ENCODE results near the gene LPCAT3. TPM values are rescaled to one million over a fixed set of nuclear protein-coding genes. Genes with fewer than 3 reads are reported as not detected.
A peak's percentile ranks its signal among the peaks of the same experiment; 100 is the strongest.

Gene LPCAT3
- total RNA-seq, 1 donor from 2014 or later, result 44.6 TPM

DNA sequence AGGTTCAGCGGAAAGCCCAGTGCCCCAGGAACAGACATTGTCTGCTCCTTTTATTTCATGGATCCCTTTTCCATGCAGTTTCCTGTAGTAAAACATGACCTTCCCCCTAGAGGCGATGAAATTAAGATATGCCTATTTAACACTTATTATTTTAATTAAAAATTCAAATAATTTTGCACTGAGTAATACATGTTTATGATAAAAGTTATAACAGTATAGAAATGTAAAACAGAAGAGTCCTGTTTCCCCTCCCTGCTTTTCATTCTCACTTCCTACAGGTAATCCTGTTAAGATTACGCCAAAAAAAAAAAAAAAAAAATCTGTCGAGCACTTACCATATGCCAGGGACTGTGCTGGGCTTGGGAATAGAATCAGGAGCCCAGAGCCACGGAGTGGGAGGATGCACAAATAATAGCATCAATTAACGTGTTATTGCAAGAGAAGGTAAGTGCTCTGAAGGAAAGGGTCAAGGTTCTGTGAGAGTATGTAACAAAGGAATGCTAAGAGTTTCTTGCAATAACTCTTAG lies 830 bp upstream of the LPCAT3 start:
- Mint-ChIP-seq H3K4me1 (peaks cover 26% of the 10 kb centered on the region), H3K27ac (peak overlapping the region; percentile 85), H3K9me3 (no peaks in the 10 kb centered on the region), H3K4me3 (peak overlapping the region; percentile 87), H3K27me3 (ENCODE audit: low read depth) (no peaks in the 10 kb centered on the region), H3K36me3 (no peaks in the 10 kb centered on the region)
- TF ChIP-seq, protein P1, sequence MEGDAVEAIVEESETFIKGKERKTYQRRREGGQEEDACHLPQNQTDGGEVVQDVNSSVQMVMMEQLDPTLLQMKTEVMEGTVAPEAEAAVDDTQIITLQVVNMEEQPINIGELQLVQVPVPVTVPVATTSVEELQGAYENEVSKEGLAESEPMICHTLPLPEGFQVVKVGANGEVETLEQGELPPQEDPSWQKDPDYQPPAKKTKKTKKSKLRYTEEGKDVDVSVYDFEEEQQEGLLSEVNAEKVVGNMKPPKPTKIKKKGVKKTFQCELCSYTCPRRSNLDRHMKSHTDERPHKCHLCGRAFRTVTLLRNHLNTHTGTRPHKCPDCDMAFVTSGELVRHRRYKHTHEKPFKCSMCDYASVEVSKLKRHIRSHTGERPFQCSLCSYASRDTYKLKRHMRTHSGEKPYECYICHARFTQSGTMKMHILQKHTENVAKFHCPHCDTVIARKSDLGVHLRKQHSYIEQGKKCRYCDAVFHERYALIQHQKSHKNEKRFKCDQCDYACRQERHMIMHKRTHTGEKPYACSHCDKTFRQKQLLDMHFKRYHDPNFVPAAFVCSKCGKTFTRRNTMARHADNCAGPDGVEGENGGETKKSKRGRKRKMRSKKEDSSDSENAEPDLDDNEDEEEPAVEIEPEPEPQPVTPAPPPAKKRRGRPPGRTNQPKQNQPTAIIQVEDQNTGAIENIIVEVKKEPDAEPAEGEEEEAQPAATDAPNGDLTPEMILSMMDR (IDR thresholded peaks at IDR 0.05; ENCODE audit: unreplicated experiment), result no peak
- DNase-seq (ENCODE audit: low spot score in 2 of 2, unreplicated experiment in 2 of 2), result no peak

DNA sequence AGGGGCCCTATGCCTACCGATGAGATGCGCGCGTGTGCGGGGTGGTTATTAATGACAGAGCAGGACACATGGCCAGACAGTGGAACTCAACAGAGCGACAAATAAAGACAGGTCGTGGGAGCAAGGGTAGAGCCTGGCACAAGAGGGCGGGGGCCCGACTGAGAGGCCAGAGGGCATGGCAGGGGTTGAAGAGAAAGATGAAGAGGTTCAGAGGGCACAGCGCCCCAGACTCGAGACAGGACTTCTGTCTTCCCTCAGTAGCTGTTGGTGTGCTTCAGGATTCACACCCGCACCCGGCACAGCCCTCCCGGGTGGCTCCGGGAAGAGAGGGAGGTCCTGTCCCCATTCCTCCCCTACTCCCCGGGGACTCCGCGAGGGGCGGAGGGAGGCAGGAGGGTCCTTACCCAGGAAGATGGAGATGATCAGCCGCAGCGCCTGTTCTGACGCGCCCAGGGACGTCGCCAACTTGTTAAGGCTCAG lies 366 bp downstream of the LPCAT3 start:
- TF ChIP-seq, protein P1 (IDR thresholded peaks at IDR 0.05; ENCODE audit: unreplicated experiment), result no peak
- Mint-ChIP-seq H3K9me3 (no peaks in the 10 kb centered on the region), H3K4me3 (peak overlapping the region; percentile 87), H3K27me3 (ENCODE audit: low read depth) (no peaks in the 10 kb centered on the region), H3K36me3 (no peaks in the 10 kb centered on the region), H3K27ac (peak overlapping the region; percentile 85), H3K4me1 (peaks cover 26% of the 10 kb centered on the region)
- DNase-seq (ENCODE audit: low spot score in 2 of 2, unreplicated experiment in 2 of 2), result no peak

DNA sequence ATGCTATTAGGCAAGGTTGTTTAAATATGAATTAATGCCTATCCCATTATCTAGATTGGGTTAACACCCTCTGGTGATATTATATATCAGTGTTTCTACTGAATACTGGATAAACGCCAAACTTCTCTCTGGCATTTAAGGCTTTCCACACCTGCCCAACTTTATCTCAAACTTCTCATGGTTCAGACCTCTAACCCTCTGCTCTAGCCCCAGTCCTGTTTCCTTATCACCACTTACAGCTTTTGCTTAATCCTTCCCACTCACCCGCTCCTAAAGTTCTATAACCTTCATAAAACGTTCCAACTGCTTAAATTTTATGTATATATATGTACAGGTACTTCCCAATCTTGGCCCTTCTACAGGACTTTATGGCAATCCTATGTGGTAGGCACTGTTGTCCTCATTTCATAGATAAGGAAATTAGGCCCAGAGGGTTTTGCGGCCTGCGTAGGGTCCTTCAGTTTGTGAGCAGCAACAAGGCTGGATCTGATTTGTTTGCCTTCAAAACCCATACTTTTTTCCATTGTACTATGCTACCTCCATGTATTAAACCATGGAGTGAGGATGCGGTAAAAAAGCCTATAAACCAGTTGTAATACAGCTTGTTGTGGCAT lies 1.2 kb downstream of the LPCAT3 start:
- DNase-seq (ENCODE audit: low spot score in 2 of 2, unreplicated experiment in 2 of 2), result no peak
- no peaks in the 10 kb centered on the region for H3K9me3 Mint-ChIP-seq
- peak overlapping the region; percentile 85 for H3K27ac Mint-ChIP-seq
- H3K36me3 Mint-ChIP-seq, result no peaks in the 10 kb centered on the region
- H3K27me3 Mint-ChIP-seq (ENCODE audit: low read depth), result no peaks in the 10 kb centered on the region
- H3K4me3 Mint-ChIP-seq, result peak overlapping the region; percentile 87
- peaks cover 26% of the 10 kb centered on the region for H3K4me1 Mint-ChIP-seq
- TF ChIP-seq, protein P1 (IDR thresholded peaks at IDR 0.05; ENCODE audit: unreplicated experiment), result no peak

DNA sequence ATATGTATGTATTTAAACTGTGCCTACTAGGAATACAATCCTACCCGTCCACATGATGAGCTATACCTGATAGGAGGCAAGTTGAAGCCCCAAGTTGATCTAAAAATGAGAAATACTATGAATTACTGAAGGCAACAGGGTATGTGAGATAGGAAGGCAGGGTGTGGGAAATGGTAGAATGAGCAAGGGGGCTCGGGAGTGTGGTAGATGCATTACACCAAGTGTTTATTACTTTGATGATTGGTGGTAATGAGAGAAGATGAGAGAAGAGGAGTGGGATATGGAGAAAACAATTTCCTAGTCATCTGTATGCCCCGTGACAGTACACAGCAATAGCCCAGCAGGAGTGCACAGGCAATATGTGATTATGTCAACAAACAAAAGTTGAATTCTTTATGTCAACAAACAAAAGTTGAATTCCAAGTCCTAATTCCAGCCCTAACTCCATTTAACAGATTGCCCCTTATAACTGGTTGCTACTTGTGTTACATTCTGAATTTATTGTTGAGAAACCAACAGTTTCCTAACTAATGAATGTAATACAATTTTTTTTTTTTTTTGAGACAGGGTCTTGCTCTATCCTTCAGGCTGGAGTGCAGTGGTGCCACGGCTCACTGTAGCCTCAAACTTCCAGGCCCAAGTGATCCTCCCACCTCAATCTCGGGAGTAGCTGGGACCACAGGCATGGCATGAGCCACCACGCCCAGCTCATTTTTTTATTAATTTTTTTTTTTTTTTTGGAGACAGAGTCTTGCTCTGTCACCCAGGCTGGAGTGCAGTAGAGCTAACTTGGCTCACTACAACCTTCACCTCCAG lies 2.5 kb downstream of the LPCAT3 start:
- DNase-seq (ENCODE audit: low spot score in 2 of 2, unreplicated experiment in 2 of 2), result no peak
- Mint-ChIP-seq H3K4me3 (no peak overlapping the region), H3K27ac (no peak overlapping the region), H3K36me3 (no peaks in the 10 kb centered on the region), H3K4me1 (peaks cover 26% of the 10 kb centered on the region), H3K9me3 (no peaks in the 10 kb centered on the region), H3K27me3 (ENCODE audit: low read depth) (no peaks in the 10 kb centered on the region)
- TF ChIP-seq, protein P1 (IDR thresholded peaks at IDR 0.05; ENCODE audit: unreplicated experiment), result no peak

DNA sequence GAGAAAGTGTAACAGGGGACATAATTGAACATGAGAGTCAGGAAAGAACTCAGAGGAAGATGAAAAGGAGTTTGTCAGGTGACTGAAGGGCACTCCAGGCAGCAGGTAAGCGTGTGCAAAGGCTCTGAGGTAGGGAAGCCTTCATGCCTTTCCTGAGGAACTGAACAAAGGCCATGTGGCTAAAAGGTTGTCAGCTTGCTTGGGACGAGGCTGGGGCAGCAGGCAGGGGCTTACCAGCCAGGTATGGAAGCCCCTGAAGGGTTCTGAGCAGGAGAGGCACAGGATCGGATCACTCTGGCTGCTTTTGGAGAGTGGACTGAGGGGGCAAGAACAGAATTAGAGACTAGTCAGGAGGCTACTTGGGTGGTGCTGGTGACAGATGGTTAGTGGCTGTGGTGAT lies 5.2 kb downstream of the LPCAT3 start:
- Mint-ChIP-seq H3K36me3 (peaks cover 5% of the 10 kb centered on the region), H3K4me1 (peaks cover 17% of the 10 kb centered on the region), H3K27me3 (ENCODE audit: low read depth) (no peaks in the 10 kb centered on the region), H3K4me3 (no peak overlapping the region), H3K27ac (no peak overlapping the region), H3K9me3 (no peaks in the 10 kb centered on the region)
- TF ChIP-seq, protein P1 (IDR thresholded peaks at IDR 0.05; ENCODE audit: unreplicated experiment), result no peak
- no peak for DNase-seq (ENCODE audit: low spot score in 2 of 2, unreplicated experiment in 2 of 2)
